ENCODE measurements around the gene SYCE3.
"Not testable (repeated sequence)": the region's sequence is repeated elsewhere in the genome, so short reads cannot be mapped to it uniquely, and the experiment has no call there.

Gene SYCE3

GRCh38 chr22:50548921-50549790 is 13.6 kb downstream of the SYCE3 start:
- no peak for DNase-seq (ENCODE audit: low read depth in 2 of 2)

- no peak for DNase-seq (ENCODE audit: low read depth in 2 of 2)
Measured at GRCh38 chr22:50548040-50548920, 14.4 kb downstream of the SYCE3 start.

GRCh38 chr22:50547263-50547985 is 15.3 kb downstream of the SYCE3 start:
- no peak for DNase-seq (ENCODE audit: low read depth in 2 of 2)

GRCh38 chr22:50546326-50547262 is 16.1 kb downstream of the SYCE3 start:
- no peak for DNase-seq (ENCODE audit: low read depth in 2 of 2)

GRCh38 chr22:50545522-50546325 is 17.0 kb downstream of the SYCE3 start, which contains the start of gene KLHDC7B:
Gene KLHDC7B, plus strand, starts transcription at chr22:50545899. Its CDS starts 345 bp downstream, at chr22:50546244.
- no peak for DNase-seq (ENCODE audit: low read depth in 2 of 2)

- DNase-seq (ENCODE audit: low read depth in 2 of 2) = no peak
Measured at GRCh38 chr22:50544746-50545253, 17.9 kb downstream of the SYCE3 start.

- peak in 1 of 2 donors; percentile 80 for DNase-seq (ENCODE audit: low read depth in 2 of 2)
Measured at GRCh38 chr22:50544078-50544745, 18.5 kb downstream of the SYCE3 start.

GRCh38 chr22:50542416-50542927 is 20.2 kb downstream of the SYCE3 start:
- DNase-seq (ENCODE audit: low read depth in 2 of 2) = no peak

- not testable (repeated sequence) for DNase-seq (ENCODE audit: low read depth in 2 of 2)
Measured at GRCh38 chr22:50541667-50542026, 21.1 kb downstream of the SYCE3 start.

GRCh38 chr22:50540381-50540780 is 22.3 kb downstream of the SYCE3 start:
- DNase-seq (ENCODE audit: low read depth in 2 of 2) = no peak

GRCh38 chr22:50537765-50538164 is 25.0 kb downstream of the SYCE3 start:
- no peak for DNase-seq (ENCODE audit: low read depth in 2 of 2)

- no peak for DNase-seq (ENCODE audit: low read depth in 2 of 2)
Measured at GRCh38 chr22:50536226-50536625, 26.5 kb downstream of the SYCE3 start.

GRCh38 chr22:50535113-50535512 is 27.6 kb downstream of the SYCE3 start:
- no peak for DNase-seq (ENCODE audit: low read depth in 2 of 2)

GRCh38 chr22:50533856-50534711 is 28.6 kb downstream of the SYCE3 start:
- not testable (repeated sequence) for DNase-seq (ENCODE audit: low read depth in 2 of 2)

GRCh38 chr22:50532824-50533796 is 29.6 kb downstream of the SYCE3 start:
- DNase-seq (ENCODE audit: low read depth in 2 of 2) = no peak

- no peak for DNase-seq (ENCODE audit: low read depth in 2 of 2)
Measured at GRCh38 chr22:50531962-50532674, 30.6 kb downstream of the SYCE3 start.

Measured in stimulated activated CD4-positive, alpha-beta T cell treated with anti-CD3 and anti-CD28 coated beads, Interleukin-15, amount 100 ng/mL, for 48 hours (primary cell).